Measurements from ENCODE around the gene EHMT1. TPM values are rescaled to one million over a fixed set of nuclear protein-coding genes. Genes with fewer than 3 reads are reported as not detected.

Gene EHMT1
- total and polyA plus RNA-seq, 2 donors (not counting 1 experiment from before 2014, with no cell fraction given): 101 to 394 TPM

- H3K4me3 Mint-ChIP-seq: no peak overlapping the region
- intact Hi-C loops (cut with micrococcal nuclease): no loop called here
- H3K36me3 ChIP-seq (replicated peaks in 1 of 2; ENCODE audit: control extremely low read depth in 1 of 2, control insufficient read depth in 1 of 2, extremely low read depth in 1 of 2, insufficient read depth in 2 of 2, low read length in 1 of 2): peaks cover 0 to 92% of the 10 kb centered on the region in 2 experiments
- H3K27ac ChIP-seq (ENCODE audit: low read length in 2 of 2): no peak overlapping the region
- TF ChIP-seq EZH2 (IDR thresholded peaks at IDR 0.05; ENCODE audit: borderline replicate concordance, insufficient read depth, low read depth, low read length, poor library complexity, severe bottlenecking) (no peak), CTCF (IDR thresholded peaks at IDR 0.05) (no peak)
- H3K9ac ChIP-seq (ENCODE audit: low read length): no peak overlapping the region
- CTCF ChIA-PET: interaction anchor here (1.1 kb wide), 1 partner anchor 9 kb away, joined by 3 read pairs; no protein-coding TSS in a partner anchor
- POLR2A ChIA-PET: interaction anchor here (0.6 kb wide), 1 partner anchor 70 kb away, joined by 5 read pairs; no protein-coding TSS in a partner anchor
- H3K27me3 Mint-ChIP-seq: no peaks in the 10 kb centered on the region
- no peaks in the 10 kb centered on the region for H3K4me1 ChIP-seq (ENCODE audit: control insufficient read depth in 2 of 2, insufficient read depth in 2 of 2, low read length in 2 of 2)
- no peak overlapping the region for H2AFZ ChIP-seq (ENCODE audit: insufficient read depth, low read depth, low read length, poor library complexity, severe bottlenecking)
- no peak overlapping the region for H3K27ac Mint-ChIP-seq
- peaks cover 38% of the 10 kb centered on the region for H4K20me1 ChIP-seq (ENCODE audit: control insufficient read depth, insufficient read depth, low read length, poor library complexity, severe bottlenecking)
- H3K9me3 Mint-ChIP-seq (ENCODE audit: insufficient read depth): no peaks in the 10 kb centered on the region
- no peak overlapping the region for H3K4me3 ChIP-seq (ENCODE audit: control extremely low read depth in 1 of 5, extremely low read depth in 1 of 5, insufficient read depth in 1 of 5, low read depth in 2 of 5, low read length in 4 of 5)
- H3K9me3 ChIP-seq (ENCODE audit: control extremely low read depth in 1 of 3, control insufficient read depth in 2 of 3, insufficient read depth in 1 of 3, low read length in 2 of 3): peaks cover 0 to 6% (median 6%) of the 10 kb centered on the region in 3 donors
- H3K4me1 Mint-ChIP-seq: peaks cover 14% of the 10 kb centered on the region
- ATAC-seq (ENCODE audit: low read depth) (no peak), DNase-seq (no peak)
- H3K79me2 ChIP-seq (ENCODE audit: control insufficient read depth, insufficient read depth, low read length): peaks cover 84% of the 10 kb centered on the region
- H3K27me3 ChIP-seq (replicated peaks in 1 of 4; ENCODE audit: control extremely low read depth in 1 of 4, control insufficient read depth in 3 of 4, insufficient read depth in 4 of 4, low read length in 3 of 4): no peaks in the 10 kb centered on the region
- 98% methylated on average over 21 of the region's 24 CpGs for WGBS (ENCODE audit: insufficient coverage)
- no peak overlapping the region for H3K4me2 ChIP-seq (replicated peaks; ENCODE audit: low read depth, low read length, poor library complexity, severe bottlenecking)
Measured at GRCh38 chr9:137774775-137775386, 156.1 kb downstream of the EHMT1 start.

GRCh38 chr9:137776306-137776995 is 157.6 kb downstream of the EHMT1 start:
- H3K27ac Mint-ChIP-seq: no peak overlapping the region
- ATAC-seq (ENCODE audit: low read depth): no peak
- H3K9me3 Mint-ChIP-seq (ENCODE audit: insufficient read depth): no peaks in the 10 kb centered on the region
- H3K4me3 Mint-ChIP-seq: no peak overlapping the region
- WGBS (ENCODE audit: insufficient coverage): 97% methylated on average over 16 of the region's 22 CpGs
- ChIA-PET CTCF (interaction anchor here (1.2 kb wide), 1 partner anchor 103 kb away, joined by 5 read pairs; no protein-coding TSS in a partner anchor), POLR2A (no interaction called here)
- Histone ChIP-seq H3K27ac (ENCODE audit: low read length in 2 of 2) (no peak overlapping the region), H3K79me2 (ENCODE audit: control insufficient read depth, insufficient read depth, low read length) (peaks cover 69% of the 10 kb centered on the region), H3K4me1 (ENCODE audit: control insufficient read depth in 2 of 2, insufficient read depth in 2 of 2, low read length in 2 of 2) (no peaks in the 10 kb centered on the region), H2AFZ (ENCODE audit: insufficient read depth, low read depth, low read length, poor library complexity, severe bottlenecking) (no peak overlapping the region), H3K27me3 (replicated peaks in 1 of 4; ENCODE audit: control extremely low read depth in 1 of 4, control insufficient read depth in 3 of 4, insufficient read depth in 4 of 4, low read length in 3 of 4) (no peaks in the 10 kb centered on the region), H4K20me1 (ENCODE audit: control insufficient read depth, insufficient read depth, low read length, poor library complexity, severe bottlenecking) (peaks cover 38% of the 10 kb centered on the region), H3K4me2 (replicated peaks; ENCODE audit: low read depth, low read length, poor library complexity, severe bottlenecking) (no peak overlapping the region), H3K9ac (ENCODE audit: low read length) (no peak overlapping the region), H3K9me3 (ENCODE audit: control extremely low read depth in 1 of 3, control insufficient read depth in 2 of 3, insufficient read depth in 1 of 3, low read length in 2 of 3) (no peaks in the 10 kb centered on the region), H3K36me3 (replicated peaks in 1 of 2; ENCODE audit: control extremely low read depth in 1 of 2, control insufficient read depth in 1 of 2, extremely low read depth in 1 of 2, insufficient read depth in 2 of 2, low read length in 1 of 2) (peaks cover 0 to 80% of the 10 kb centered on the region in 2 experiments), H3K4me3 (ENCODE audit: control extremely low read depth in 1 of 5, extremely low read depth in 1 of 5, insufficient read depth in 1 of 5, low read depth in 2 of 5, low read length in 4 of 5) (no peak overlapping the region)
- intact Hi-C loops (cut with micrococcal nuclease): no loop called here
- H3K4me1 Mint-ChIP-seq: peaks cover 8% of the 10 kb centered on the region
- no peak for TF ChIP-seq CTCF (IDR thresholded peaks at IDR 0.05)
- TF ChIP-seq EZH2 (IDR thresholded peaks at IDR 0.05; ENCODE audit: borderline replicate concordance, insufficient read depth, low read depth, low read length, poor library complexity, severe bottlenecking): no peak
- H3K27me3 Mint-ChIP-seq: no peaks in the 10 kb centered on the region
- no peak for DNase-seq
